Heart left ventricle (tissue), 16 donors: ENCODE measurements around the gene ZBTB20. TPM values are rescaled to one million over a fixed set of nuclear protein-coding genes. Genes with fewer than 3 reads are reported as not detected.

ENCODE experiments used
- ATAC-seq, 4 donors: fragments of 200-7000 bp; cut with Tn5 transposase; one replicate each; pipeline ENCODE4 v1.9.1; 2020 to 2022; ENCODE audit warnings: moderate library complexity in 4 of 4, mild to moderate bottlenecking in 3 of 4, moderate number of reproducible peaks in 1 of 4
- DNase-seq, 5 donors: peaks; one replicate each; pipeline ENCODE4 v3.0.0-alpha.2; 2020
- H3K27ac ChIP-seq, 12 donors: fragments of 200-600 bp; sonication (generic) in 4 of 12; one replicate each; pipeline versions ENCODE4 v1.5.0 to v1.8.0; 2016 to 2022; ENCODE audit warnings: mild to moderate bottlenecking in 2 of 12
- H3K27me3 ChIP-seq, 9 donors: fragments of 200-600 bp; sonication (generic) in 2 of 9; one replicate each; pipeline versions ENCODE4 v1.5.1 to v1.8.0; 2016 to 2022; ENCODE audit warnings: mild to moderate bottlenecking in 3 of 9
- H3K36me3 ChIP-seq, 9 donors: fragments of 200-600 bp; sonication (generic) in 2 of 9; one replicate each; pipeline versions ENCODE4 v1.5.0 to v1.8.0; 2018 to 2022; ENCODE audit warnings: mild to moderate bottlenecking in 2 of 9
- H3K4me1 ChIP-seq, 12 donors: fragments of 200-600 bp; sonication (generic) in 4 of 12; one replicate each; pipeline versions ENCODE4 v1.5.0 to v1.8.0; 2016 to 2022; ENCODE audit warnings: mild to moderate bottlenecking in 3 of 12
- H3K4me3 ChIP-seq, 12 donors: fragments of 200-600 bp; sonication (generic) in 4 of 12; one replicate each; pipeline versions ENCODE4 v1.5.0 to v1.8.0; 2017 to 2022; ENCODE audit warnings: mild to moderate bottlenecking in 9 of 12, moderate library complexity in 4 of 12
- H3K9me3 ChIP-seq, 12 donors: fragments of 200-600 bp; sonication (generic) in 4 of 12; one replicate each; pipeline versions ENCODE4 v1.5.0 to v1.8.0; 2016 to 2022; ENCODE audit warnings: mild to moderate bottlenecking in 1 of 12
- CTCF ChIP-seq, 12 donors: fragments of 200-600 bp; sonication (generic) in 4 of 12; IDR thresholded peaks; one replicate each; pipeline versions ENCODE4 v1.5.0 to v1.8.0; 2018 to 2022; ENCODE audit warnings: antibody characterized with exemption in 12 of 12, mild to moderate bottlenecking in 5 of 12
- POLR2A ChIP-seq, 2 donors: fragments of 450-650 bp; IDR thresholded peaks; one replicate each; pipeline ENCODE4 v1.6.1; 2017; ENCODE audit warnings: antibody characterized with exemption in 2 of 2, mild to moderate bottlenecking in 2 of 2, moderate library complexity in 2 of 2
- WGBS, 4 donors: extraction: QIAGEN DNeasy Blood & Tissue Kit in 2 of 4; methylation state at CpG; one replicate each; pipeline versions ENCODE4 v1.1.5 to v1.1.7; 2013 to 2018; 5-methylcytosine and 5-hydroxymethylcytosine counted together
- intact Hi-C, 10 donors: fragments of 100-400 bp; cut with DNase I; formaldehyde crosslinking; loops; one replicate each; pipeline versions ENCODE4 v1.11.1 to v1.14.2; 2022
- polyA plus RNA-seq, 2 donors: library from polyadenylated mRNA; stranded (reverse); fragments of 200-250 nt; gene quantifications; one replicate each; pipeline ENCODE4 v1.2.3, GENCODE V29; 2013
- total RNA-seq, 9 donors: library from RNA; depleted of rRNA in 2 of 9; stranded (reverse); fragments of >200 nt in 2 of 9; fragmentation: NEBNext Ultra II Directional in 3 of 9; extraction: Animal tissue kit (Norgen Biotek cat#: 25700) in 3 of 9; gene quantifications; one replicate each; pipeline versions ENCODE4 v1.1.0 to v1.2.4, GENCODE V29; 2016 to 2023
- donor health status: ischemic (EF 13 %, LVEDD 7.1; RV severe dilation, severe dysfunction).
- donor health status: healthy with polysubstance abuse.
- donor health status: DM: no; HTN: yes; CAD: no.
- donor health status: DM: no; HTN: no; CAD: no.
- donor health status: ischemic (EF 25% LVEDD 6.9; RV normal size, moderate dysfunction).
- donor health status: ischemic (EF 25% LVEDD 5.7; RV mildly dilated, moderate dysfunction).
- donor health status: healthy.
- donor health status: DM: yes; HTN: yes; CAD: no.
- donor health status: ischemic (EF 35%, LVEDD 5.7; RV mildly dilated, moderate dysfunction).
- donor health status: nonischemic (EF 11% LVEDD 7.7; RV severe dilation, severe dysfunction).
- donor health status: DM: yes; HTN: yes; CAD: no.
- donor health status: PGD.
- donor health status: ischemic (EF 29% LVEDD 5.4; RV normal size, mild dysfunction).
- donor health status: nonischemic (EF 23%, LVEDD 6.1; RV moderate dilation, normal function).

Gene ZBTB20
- total and polyA plus RNA-seq, 11 donors: 6.2 to 109 (median 77.3) TPM

GRCh38 chr3:114558271-114558670 is 588.8 kb downstream of the ZBTB20 start:
- Histone ChIP-seq H3K27me3 (no peaks in the 10 kb centered on the region), H3K36me3 (no peaks in the 10 kb centered on the region), H3K9me3 (peaks cover 0 to 10% (median 0%) of the 10 kb centered on the region in 12 donors), H3K4me3 (no peak overlapping the region), H3K27ac (peak overlapping the region in 9 of 12 donors; percentile 4 to 69 (median 30)), H3K4me1 (peaks cover 4 to 54% (median 22%) of the 10 kb centered on the region in 12 donors)
- TF ChIP-seq POLR2A (IDR thresholded peaks at IDR 0.05): no peak
- TF ChIP-seq CTCF (IDR thresholded peaks at IDR 0.05): no peak
- WGBS, 4 donors: 57 to 66% (median 60%) methylated on average over 4 of the region's 4 CpGs
- ATAC-seq: peak in 3 of 4 donors; percentile 65 to 68 (median 68)
- DNase-seq: no peak
- intact Hi-C loops: no loop called here

- no peak for ATAC-seq
- H3K36me3 ChIP-seq: no peaks in the 10 kb centered on the region
- H3K4me3 ChIP-seq: no peak overlapping the region
- TF ChIP-seq CTCF (IDR thresholded peaks at IDR 0.05): no peak
- no peak for TF ChIP-seq POLR2A (IDR thresholded peaks at IDR 0.05)
- DNase-seq: no peak
- H3K4me1 ChIP-seq: peaks cover 4 to 51% (median 22%) of the 10 kb centered on the region in 12 donors
- intact Hi-C loops: no loop called here
- no peaks in the 10 kb centered on the region for H3K27me3 ChIP-seq
- peak overlapping the region in 6 of 12 donors; percentile 9 to 69 (median 33) for H3K27ac ChIP-seq
- peaks cover 0 to 10% (median 0%) of the 10 kb centered on the region in 12 donors for H3K9me3 ChIP-seq
These were observed 589.3 kb downstream of the ZBTB20 start for GRCh38 chr3:114557791-114558190.

- H3K4me3 ChIP-seq: no peak overlapping the region
- TF ChIP-seq POLR2A (IDR thresholded peaks at IDR 0.05): no peak
- no peak for TF ChIP-seq CTCF (IDR thresholded peaks at IDR 0.05)
- WGBS, 4 donors: 92 to 100% (median 96%) methylated on average over 1 of the region's 1 CpG
- intact Hi-C loops: no loop called here
- no peak for DNase-seq
- H3K4me1 ChIP-seq: peaks cover 4 to 55% (median 19%) of the 10 kb centered on the region in 12 donors
- no peaks in the 10 kb centered on the region for H3K27me3 ChIP-seq
- H3K27ac ChIP-seq: no peak overlapping the region
- no peak for ATAC-seq
- no peaks in the 10 kb centered on the region for H3K36me3 ChIP-seq
- H3K9me3 ChIP-seq: peaks cover 0 to 8% (median 0%) of the 10 kb centered on the region in 12 donors
These were observed 590.4 kb downstream of the ZBTB20 start for GRCh38 chr3:114556657-114557213.

- Histone ChIP-seq H3K4me3 (no peak overlapping the region), H3K27ac (peak overlapping the region in 4 of 12 donors; percentile 0 to 52 (median 18)), H3K36me3 (no peaks in the 10 kb centered on the region), H3K4me1 (peaks cover 4 to 55% (median 19%) of the 10 kb centered on the region in 12 donors), H3K27me3 (no peaks in the 10 kb centered on the region), H3K9me3 (no peaks in the 10 kb centered on the region)
- TF ChIP-seq POLR2A (IDR thresholded peaks at IDR 0.05) (no peak), CTCF (IDR thresholded peaks at IDR 0.05) (no peak)
- DNase-seq (no peak), ATAC-seq (no peak)
- 20 to 32% (median 25%) methylated on average over 1 of the region's 1 CpG for WGBS, 4 donors
- intact Hi-C loops: no loop called here
These were observed 592.4 kb downstream of the ZBTB20 start for GRCh38 chr3:114554731-114555130.
